Ovary (tissue), 9 donors: ENCODE data around the gene SLC26A4. TPM values are rescaled to one million over a fixed set of nuclear protein-coding genes. Genes with fewer than 3 reads are reported as not detected.

Experiments used
- DNase-seq, 5 donors: peaks; one replicate each; pipeline ENCODE4 v3.0.0-alpha.2; 2019 to 2020
- H3K27ac ChIP-seq, 2 donors: fragments of 200-600 bp; one replicate each; pipeline versions ENCODE4 v1.5.1 to v1.8.0; 2019 to 2022
- H3K27me3 ChIP-seq: fragments of 200-600 bp; one replicate; pipeline ENCODE4 v1.8.0; 2022
- H3K36me3 ChIP-seq: fragments of 200-600 bp; sonication (generic); one replicate; pipeline ENCODE4 v1.5.1; 2019
- H3K4me1 ChIP-seq: one replicate; pipeline ENCODE4 v1.8.1; 2013; ENCODE audit warnings: mild to moderate bottlenecking, moderate library complexity; ENCODE audit not compliant: insufficient read depth
- H3K4me3 ChIP-seq: fragments of 200-600 bp; sonication (generic); one replicate; pipeline ENCODE4 v1.5.1; 2017
- H3K9me3 ChIP-seq, 2 donors: fragments of 200-600 bp in 1 of 2; sonication (generic) in 1 of 2; one replicate each; pipeline versions ENCODE4 v1.5.1 to v1.8.1; 2013 to 2019; ENCODE audit warnings: mild to moderate bottlenecking in 1 of 2, moderate library complexity in 1 of 2
- CTCF ChIP-seq, 3 donors: fragments of 450-650 bp in 2 of 3; fragments of 200-600 bp in 1 of 3; IDR thresholded peaks; one replicate each; pipeline versions ENCODE4 v1.5.1 to v1.8.0; 2016 to 2022; ENCODE audit warnings: antibody characterized with exemption in 3 of 3, mild to moderate bottlenecking in 1 of 3
- EP300 ChIP-seq: sonication (generic); formaldehyde crosslinking; IDR thresholded peaks from one replicate; pipeline ENCODE4 v1.6.1; 2017; ENCODE audit warnings: antibody characterized with exemption
- POLR2A ChIP-seq: fragments of 450-650 bp; IDR thresholded peaks from one replicate; pipeline ENCODE4 v1.6.1; 2017; ENCODE audit warnings: antibody characterized with exemption, mild to moderate bottlenecking, moderate library complexity
- WGBS, 3 donors: extraction: QIAGEN DNeasy Blood & Tissue Kit in 1 of 3; methylation state at CpG; one replicate each; pipeline versions ENCODE4 v1.1.5 to v1.1.7; 2013 to 2017; 5-methylcytosine and 5-hydroxymethylcytosine counted together
- intact Hi-C, 4 donors: fragments of 100-400 bp; cut with DNase I; formaldehyde crosslinking; loops; one replicate each; pipeline versions ENCODE4 v1.11.0 to v1.15.1; 2022 to 2023
- polyA plus RNA-seq, 2 donors: library from polyadenylated mRNA; stranded (reverse); fragments of 200-250 nt in 1 of 2; fragments of 350-450 nt in 1 of 2; fragmentation: Illumina TruSeq in 1 of 2; extraction: RNeasy Lipid Tissue Mini Kit (QIAGEN cat#74804) in 1 of 2; gene quantifications; one replicate each; pipeline ENCODE4 v1.2.3, GENCODE V29; 2013 to 2014
- total RNA-seq, 7 donors: library from RNA; depleted of rRNA in 2 of 7; stranded (reverse); fragments of >200 nt in 2 of 7; fragmentation: NEBNext Ultra II Directional in 3 of 7; extraction: Animal tissue kit (Norgen Biotek cat#: 25700) in 3 of 7; gene quantifications; one replicate each; pipeline versions ENCODE4 v1.1.0 to v1.2.4, GENCODE V29; 2016 to 2023
- donor health status: DM: no; HTN: no; CAD: no; lungs with moderate emphysema.
- donor health status: DM: no; HTN: no; CAD: no.
- donor health status: Bipolar disorder and iron deficiency.
- donor health status: DM: yes; HTN: yes; CAD: no.
- donor health status: DM: no; HTN: no; CAD: no.
- donor health status: DM: yes; HTN: yes; CAD: no.

SLC26A4 gene
- total and polyA plus RNA-seq, 9 donors, result 0.11 to 1.3 (median 0.62) TPM

DNA sequence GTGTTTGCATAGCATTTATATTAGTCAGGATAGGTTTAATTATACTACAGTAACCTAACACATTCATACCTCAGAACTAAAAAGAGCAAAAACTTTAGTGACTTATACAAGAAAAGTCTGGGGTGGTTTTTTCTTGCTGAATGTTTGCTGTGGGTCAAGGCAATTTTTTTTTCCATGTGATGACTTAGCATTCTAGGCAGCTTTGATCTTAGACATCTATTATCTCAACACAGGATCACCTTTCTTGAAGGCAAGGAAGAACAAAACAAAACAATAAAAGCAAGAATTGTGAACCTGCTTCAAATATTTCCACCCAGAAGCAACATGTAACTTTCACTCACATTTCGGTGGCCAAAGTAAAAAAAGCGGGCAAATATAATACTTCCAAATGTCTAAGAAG lies 62.6 kb downstream of the SLC26A4 start:
- Histone ChIP-seq H3K27ac (no peak overlapping the region), H3K9me3 (no peaks in the 10 kb centered on the region), H3K4me3 (no peak overlapping the region), H3K36me3 (no peaks in the 10 kb centered on the region), H3K4me1 (no peaks in the 10 kb centered on the region), H3K27me3 (no peaks in the 10 kb centered on the region)
- WGBS, 3 donors, result 86 to 93% (median 92%) methylated on average over 2 of the region's 2 CpGs
- intact Hi-C loops, result loop anchor here in 2 of 4 donors (10.0 kb wide), 2 partner anchors 158 to 928 kb away; partner anchors contain the start of genes COG5 (in 1 of the 2) and DUS4L (in 1 of the 2)
- TF ChIP-seq CTCF (IDR thresholded peaks at IDR 0.05) (no peak), POLR2A (no peak), EP300 (no peak)
- DNase-seq, result no peak

DNA sequence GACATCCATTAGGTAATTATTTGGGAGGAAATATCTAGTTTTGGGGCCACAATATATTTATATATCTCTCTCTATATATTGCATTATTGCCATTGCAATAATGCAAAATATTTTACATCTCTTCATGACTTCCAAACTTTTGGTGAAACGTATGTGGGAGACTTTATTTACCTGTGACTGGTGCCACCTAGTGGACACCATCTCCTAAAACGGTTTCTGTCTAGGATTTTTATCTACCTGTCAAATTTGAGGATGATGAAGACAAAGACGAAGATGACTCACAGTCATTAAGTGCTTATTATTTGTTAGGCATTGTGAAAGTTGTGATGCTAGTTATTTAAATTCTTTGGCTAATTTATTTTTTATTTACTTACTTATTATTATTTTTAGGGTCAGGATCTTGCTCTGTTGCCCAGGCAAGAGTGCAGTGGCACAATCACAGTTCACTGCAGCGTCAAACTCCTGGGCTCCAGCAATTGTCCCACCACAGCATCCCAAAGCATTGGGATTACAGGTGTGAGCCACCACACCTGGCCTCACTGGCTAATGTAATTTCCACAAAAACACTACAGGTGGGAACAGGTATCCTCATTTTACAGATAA lies 64.6 kb downstream of the SLC26A4 start:
- H3K27me3 ChIP-seq, result no peaks in the 10 kb centered on the region
- peak in 4 of 5 donors; percentile 21 to 69 (median 38) for DNase-seq
- peak; percentile 51 to 78 (median 70) for TF ChIP-seq CTCF (IDR thresholded peaks at IDR 0.05)
- TF ChIP-seq EP300, result no peak
- TF ChIP-seq POLR2A, result no peak
- intact Hi-C loops, result loop anchor here in 3 of 4 donors (2.0 to 10.0 kb wide), 4 partner anchors 160 to 930 kb away; partner anchors contain the start of genes COG5 (in 1 of the 3) and DUS4L (in 1 of the 3)
- no peaks in the 10 kb centered on the region for H3K36me3 ChIP-seq
- WGBS, 3 donors, result 14 to 20% (median 15%) methylated on average over 4 of the region's 4 CpGs
- no peaks in the 10 kb centered on the region for H3K9me3 ChIP-seq
- H3K4me3 ChIP-seq, result no peak overlapping the region
- no peaks in the 10 kb centered on the region for H3K4me1 ChIP-seq
- H3K27ac ChIP-seq, result no peak overlapping the region

DNA sequence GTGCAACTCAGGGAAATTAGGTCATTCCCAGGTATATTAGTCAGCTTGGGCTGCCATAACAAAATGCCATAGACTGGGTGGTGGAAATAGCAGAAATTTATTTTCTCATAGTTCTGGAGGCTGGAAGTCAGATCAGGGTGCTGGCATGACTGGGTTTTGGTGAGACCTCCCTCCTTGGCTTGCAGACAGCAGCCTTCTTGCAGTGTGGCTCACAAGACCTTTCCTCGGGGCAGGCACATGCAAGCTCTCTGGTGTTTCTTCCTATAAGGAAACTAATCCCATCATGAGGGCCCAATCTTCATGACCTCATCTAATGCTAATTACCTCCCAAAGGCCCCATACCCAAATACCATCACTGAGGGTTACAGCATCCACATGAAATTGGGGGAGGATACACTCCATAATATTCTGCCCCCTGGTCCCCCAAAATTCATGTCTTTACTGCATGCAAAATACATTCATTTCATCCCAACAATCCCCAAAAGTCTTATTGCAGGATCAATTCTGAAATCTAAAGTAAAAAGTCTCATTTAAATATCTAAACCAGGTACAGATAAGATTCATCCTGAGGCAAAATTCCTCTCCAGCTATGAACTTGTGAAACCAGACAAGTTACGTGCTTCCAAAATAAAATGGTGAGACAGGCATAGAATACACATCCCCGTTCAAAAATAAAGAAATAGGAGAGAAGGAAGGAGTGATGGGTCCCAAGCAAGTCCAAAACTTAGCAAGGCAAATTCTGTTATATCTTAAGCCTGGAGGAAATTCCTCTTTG lies 65.9 kb downstream of the SLC26A4 start:
- Histone ChIP-seq H3K9me3 (no peaks in the 10 kb centered on the region), H3K27me3 (no peaks in the 10 kb centered on the region), H3K4me3 (no peak overlapping the region), H3K36me3 (no peaks in the 10 kb centered on the region), H3K4me1 (no peaks in the 10 kb centered on the region), H3K27ac (no peak overlapping the region)
- DNase-seq, result no peak
- TF ChIP-seq EP300 (no peak), POLR2A (no peak), CTCF (IDR thresholded peaks at IDR 0.05) (no peak)
- intact Hi-C loops, result loop anchor here in 2 of 4 donors (5.0 to 10.0 kb wide), 3 partner anchors 162 to 932 kb away; partner anchors contain the start of genes COG5 (in 1 of the 2) and DUS4L (in 1 of the 2)
- WGBS, 3 donors, result 72 to 88% (median 76%) methylated on average over 3 of the region's 3 CpGs

- DNase-seq, result no peak
- TF ChIP-seq POLR2A, result no peak
- no peak for TF ChIP-seq EP300
- TF ChIP-seq CTCF (IDR thresholded peaks at IDR 0.05), result no peak
- H3K4me3 ChIP-seq, result no peak overlapping the region
- no peak overlapping the region for H3K27ac ChIP-seq
- H3K36me3 ChIP-seq, result no peaks in the 10 kb centered on the region
- H3K27me3 ChIP-seq, result no peaks in the 10 kb centered on the region
- H3K4me1 ChIP-seq, result no peaks in the 10 kb centered on the region
- H3K9me3 ChIP-seq, result no peaks in the 10 kb centered on the region
- intact Hi-C loops, result loop anchor here in 2 of 4 donors (5.0 to 10.0 kb wide), 3 partner anchors 163 to 933 kb away; partner anchors contain the start of genes COG5 (in 1 of the 2) and DUS4L (in 1 of the 2)
These were observed 67.6 kb downstream of the SLC26A4 start for GRCh38 chr7:107728276-107728675.
